ENCODE measurements around the gene CD48.
A peak's percentile ranks its signal among the peaks of the same experiment; 100 is the strongest.

The CD48 gene

GRCh38 chr1:160675641-160676410, 35.8 kb downstream of the CD48 start:
- peak; percentile 59 for DNase-seq (ENCODE audit: low spot score)

- no peak for DNase-seq (ENCODE audit: low spot score)
These were observed 37.2 kb downstream of the CD48 start for GRCh38 chr1:160674415-160674814.

GRCh38 chr1:160672789-160673695, 38.6 kb downstream of the CD48 start:
- no peak for DNase-seq (ENCODE audit: low spot score)

GRCh38 chr1:160671603-160672517, 39.8 kb downstream of the CD48 start:
- no peak for DNase-seq (ENCODE audit: low spot score)

GRCh38 chr1:160670701-160671100, 40.9 kb downstream of the CD48 start:
- DNase-seq (ENCODE audit: low spot score): no peak

- no peak for DNase-seq (ENCODE audit: low spot score)
These were observed 41.8 kb downstream of the CD48 start for GRCh38 chr1:160669802-160670201.

- DNase-seq (ENCODE audit: low spot score): no peak
These were observed 42.3 kb downstream of the CD48 start for GRCh38 chr1:160669276-160669675.

GRCh38 chr1:160667896-160668295, 43.7 kb downstream of the CD48 start:
- no peak for DNase-seq (ENCODE audit: low spot score)

GRCh38 chr1:160666079-160666442, 45.6 kb downstream of the CD48 start:
- no peak for DNase-seq (ENCODE audit: low spot score)

- DNase-seq (ENCODE audit: low spot score): no peak
These were observed 46.1 kb downstream of the CD48 start for GRCh38 chr1:160665330-160666078.

- DNase-seq (ENCODE audit: low spot score): no peak
These were observed 47.0 kb downstream of the CD48 start for GRCh38 chr1:160664573-160665051.

GRCh38 chr1:160662910-160663309, 48.7 kb downstream of the CD48 start:
- no peak for DNase-seq (ENCODE audit: low spot score)

GRCh38 chr1:160659566-160659965, 52.1 kb downstream of the CD48 start:
- DNase-seq (ENCODE audit: low spot score): no peak

GRCh38 chr1:160658814-160659193, 52.8 kb downstream of the CD48 start:
- DNase-seq (ENCODE audit: low spot score): no peak

GRCh38 chr1:160658162-160658813, 53.3 kb downstream of the CD48 start:
- DNase-seq (ENCODE audit: low spot score): no peak

GRCh38 chr1:160657250-160657781, 54.3 kb downstream of the CD48 start:
- no peak for DNase-seq (ENCODE audit: low spot score)

GRCh38 chr1:160656737-160657136, 54.9 kb downstream of the CD48 start:
- no peak for DNase-seq (ENCODE audit: low spot score)

- no peak for DNase-seq (ENCODE audit: low spot score)
These were observed 58.0 kb downstream of the CD48 start for GRCh38 chr1:160653620-160654016.

GRCh38 chr1:160652924-160653619, 58.5 kb downstream of the CD48 start:
- no peak for DNase-seq (ENCODE audit: low spot score)

All from LoVo (cell line).